AG09309 (cell line): Measurements from ENCODE around the gene FMO3.
A peak's percentile ranks its signal among the peaks of the same experiment; 100 is the strongest.

ENCODE experiments used
- DNase-seq: peaks from one replicate; pipeline ENCODE4 v3.0.0-alpha.2; 2010; ENCODE audit warnings: low read depth
- H3K4me3 ChIP-seq: 2 replicates; pipeline ENCODE4 v1.5.1; 2011; ENCODE audit warnings: mild to moderate bottlenecking, low read depth, low read length, moderate library complexity; ENCODE audit not compliant: control insufficient read depth
- TF ChIP-seq, protein P1 (sequence below): IDR thresholded peaks from 2 replicates; pipeline ENCODE4 v1.5.1; 2011; ENCODE audit warnings: mild to moderate bottlenecking, low read depth, low read length, inconsistent platforms; ENCODE audit not compliant: insufficient read depth, control insufficient read depth; ENCODE audit errors: missing control alignments

FMO3 gene

GRCh38 chr1:171075041-171075440 is 15.7 kb upstream of the FMO3 start:
- TF ChIP-seq, protein P1, sequence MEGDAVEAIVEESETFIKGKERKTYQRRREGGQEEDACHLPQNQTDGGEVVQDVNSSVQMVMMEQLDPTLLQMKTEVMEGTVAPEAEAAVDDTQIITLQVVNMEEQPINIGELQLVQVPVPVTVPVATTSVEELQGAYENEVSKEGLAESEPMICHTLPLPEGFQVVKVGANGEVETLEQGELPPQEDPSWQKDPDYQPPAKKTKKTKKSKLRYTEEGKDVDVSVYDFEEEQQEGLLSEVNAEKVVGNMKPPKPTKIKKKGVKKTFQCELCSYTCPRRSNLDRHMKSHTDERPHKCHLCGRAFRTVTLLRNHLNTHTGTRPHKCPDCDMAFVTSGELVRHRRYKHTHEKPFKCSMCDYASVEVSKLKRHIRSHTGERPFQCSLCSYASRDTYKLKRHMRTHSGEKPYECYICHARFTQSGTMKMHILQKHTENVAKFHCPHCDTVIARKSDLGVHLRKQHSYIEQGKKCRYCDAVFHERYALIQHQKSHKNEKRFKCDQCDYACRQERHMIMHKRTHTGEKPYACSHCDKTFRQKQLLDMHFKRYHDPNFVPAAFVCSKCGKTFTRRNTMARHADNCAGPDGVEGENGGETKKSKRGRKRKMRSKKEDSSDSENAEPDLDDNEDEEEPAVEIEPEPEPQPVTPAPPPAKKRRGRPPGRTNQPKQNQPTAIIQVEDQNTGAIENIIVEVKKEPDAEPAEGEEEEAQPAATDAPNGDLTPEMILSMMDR = no peak
- DNase-seq = no peak

DNA sequence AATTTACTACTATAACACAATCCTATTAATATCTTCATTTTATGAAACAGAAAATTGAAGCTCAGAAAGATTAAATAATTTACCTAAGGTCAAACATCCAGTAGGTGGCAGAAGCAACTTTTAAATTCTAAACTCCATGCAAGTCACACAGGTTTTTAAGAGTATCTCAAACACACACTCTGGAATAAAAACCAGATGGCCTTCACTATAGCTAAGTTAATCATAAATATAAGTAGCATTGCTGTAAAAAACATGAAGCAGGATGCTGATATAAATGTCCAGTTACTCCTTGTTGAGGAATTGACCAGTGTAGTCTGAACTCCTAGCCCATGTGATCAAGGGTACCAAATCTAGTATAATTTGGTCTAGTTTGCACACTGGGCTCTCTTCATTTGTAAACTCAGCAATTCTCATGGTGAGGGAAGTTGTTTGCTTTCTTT is 9.4 kb upstream of the FMO3 start:
- H3K4me3 ChIP-seq = no peak overlapping the region
- DNase-seq = peak; percentile 33
- TF ChIP-seq, protein P1 = peak; percentile 40

More at GRCh38 chr1:171075041-171075440, 15.7 kb upstream of the FMO3 start:
- H3K4me3 ChIP-seq = no peak overlapping the region

GRCh38 chr1:171081763-171082201 is 8.9 kb upstream of the FMO3 start:
- H3K4me3 ChIP-seq = no peak overlapping the region
- DNase-seq = no peak
- TF ChIP-seq, protein P1 = no peak

DNA sequence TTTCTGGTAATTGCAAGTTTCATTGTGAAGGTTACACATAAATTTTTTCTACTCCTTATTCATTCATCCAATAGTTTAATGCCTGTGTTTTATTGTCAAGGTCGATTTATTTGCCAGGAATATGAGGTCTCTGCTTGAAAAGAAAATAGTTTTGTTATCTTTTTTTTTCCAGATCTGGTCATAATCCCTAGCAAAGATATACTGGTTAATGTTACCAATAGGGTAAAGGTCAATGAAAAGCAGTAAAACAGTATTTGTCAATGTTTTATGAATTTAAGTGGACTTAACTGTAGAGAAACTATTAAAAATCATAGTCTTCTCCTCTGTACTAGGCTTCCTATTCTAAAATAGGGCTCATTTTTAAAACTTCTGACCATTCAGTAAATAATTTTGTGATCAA is 8.1 kb upstream of the FMO3 start:
- TF ChIP-seq, protein P1 = no peak
- DNase-seq = no peak
- no peak overlapping the region for H3K4me3 ChIP-seq

GRCh38 chr1:171083222-171083621 is 7.5 kb upstream of the FMO3 start:
- TF ChIP-seq, protein P1 = no peak
- H3K4me3 ChIP-seq = no peak overlapping the region
- DNase-seq = no peak

DNA sequence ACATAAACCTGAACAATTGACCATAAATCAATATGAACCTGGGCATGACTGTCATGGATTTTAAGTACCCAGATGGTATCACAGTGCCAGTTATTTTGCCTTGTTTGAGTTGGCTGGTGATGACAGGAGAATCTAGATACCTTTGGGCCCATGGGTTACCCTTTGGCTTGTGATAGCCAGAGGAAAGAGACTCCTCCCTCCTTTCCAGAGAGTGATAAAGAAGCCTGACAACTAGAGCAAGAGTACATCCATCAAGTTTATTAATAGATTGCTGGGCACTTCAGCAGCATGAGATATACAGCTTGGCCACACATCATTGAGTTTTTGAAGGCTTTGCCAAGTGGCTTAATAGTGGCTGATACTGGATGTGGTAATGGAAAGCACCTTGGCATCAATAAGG is 6.6 kb upstream of the FMO3 start:
- no peak for DNase-seq
- no peak overlapping the region for H3K4me3 ChIP-seq
- TF ChIP-seq, protein P1 = no peak

DNA sequence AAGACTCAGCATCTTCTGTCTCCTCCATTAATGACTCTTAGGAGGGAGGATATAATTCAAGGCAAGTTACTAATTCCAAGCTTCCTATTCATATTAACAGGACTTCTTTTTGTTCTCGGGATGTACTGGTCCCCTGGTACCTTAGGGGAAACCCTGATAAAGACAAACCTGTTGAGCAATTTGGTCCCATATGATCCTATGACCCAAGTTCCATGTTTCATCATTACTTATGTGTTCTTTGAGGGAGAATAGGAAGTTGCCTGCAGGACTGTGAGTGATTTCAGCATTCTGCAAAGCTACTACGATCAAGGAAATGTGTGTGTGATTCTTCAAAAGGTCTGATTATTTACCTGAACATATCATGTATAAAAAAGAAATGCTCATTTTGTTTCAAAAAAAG is 5.8 kb upstream of the FMO3 start:
- DNase-seq = no peak
- TF ChIP-seq, protein P1 = no peak
- no peak overlapping the region for H3K4me3 ChIP-seq
